Renal cortical epithelial cell (primary cell): ENCODE data around the gene C10orf90. TPM values are rescaled to one million over a fixed set of nuclear protein-coding genes. Genes with fewer than 3 reads are reported as not detected.

Source experiments
- DNase-seq: peaks from one replicate; pipeline ENCODE4 v3.0.0-alpha.2; 2011; ENCODE audit warnings: low read depth
- total RNA-seq: library from RNA; depleted of rRNA; stranded (reverse); fragments of >200 nt; gene quantifications from 2 replicates; pipeline ENCODE4 v1.2.3, GENCODE V29; 2014

C10orf90 gene
- total RNA-seq, 1 donor from 2014 or later, result not detected

DNA sequence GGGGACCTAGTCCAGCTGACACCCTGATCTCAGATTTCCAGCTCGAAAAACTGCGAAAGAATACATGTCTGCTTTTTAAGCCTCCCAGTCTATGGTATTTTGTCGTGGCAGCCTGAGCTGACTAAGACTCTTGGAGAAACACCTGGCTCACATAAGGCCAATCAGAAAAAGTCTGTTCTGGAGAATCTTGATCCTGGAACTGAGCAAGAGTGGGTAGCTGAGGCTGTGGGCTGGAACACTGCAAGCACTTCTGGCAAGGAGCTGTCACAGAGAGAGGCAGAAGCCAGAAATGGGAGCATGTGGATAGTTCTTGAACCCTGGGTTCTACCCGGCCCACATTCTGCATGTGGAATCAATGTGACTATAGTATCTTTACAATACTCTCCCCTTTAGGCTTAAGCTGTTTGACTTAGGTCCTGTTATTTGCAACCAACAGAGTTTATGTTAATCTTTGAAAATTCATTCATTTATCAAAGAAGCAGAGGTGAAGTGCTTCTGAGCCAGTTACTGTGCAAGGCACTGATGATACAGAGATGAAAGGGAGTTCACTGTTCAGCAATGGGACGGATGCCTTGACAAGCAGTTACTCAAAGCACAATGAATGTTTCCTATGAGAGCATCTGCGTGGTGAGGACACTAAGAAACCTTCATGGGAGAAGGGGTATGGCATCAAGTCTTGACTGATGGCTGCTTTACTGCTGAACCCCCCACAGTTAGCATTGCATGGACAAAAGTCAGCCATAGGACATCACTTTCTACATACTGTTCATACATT is 4.4 kb upstream of the C10orf90 start:
- DNase-seq, result no peak

DNA sequence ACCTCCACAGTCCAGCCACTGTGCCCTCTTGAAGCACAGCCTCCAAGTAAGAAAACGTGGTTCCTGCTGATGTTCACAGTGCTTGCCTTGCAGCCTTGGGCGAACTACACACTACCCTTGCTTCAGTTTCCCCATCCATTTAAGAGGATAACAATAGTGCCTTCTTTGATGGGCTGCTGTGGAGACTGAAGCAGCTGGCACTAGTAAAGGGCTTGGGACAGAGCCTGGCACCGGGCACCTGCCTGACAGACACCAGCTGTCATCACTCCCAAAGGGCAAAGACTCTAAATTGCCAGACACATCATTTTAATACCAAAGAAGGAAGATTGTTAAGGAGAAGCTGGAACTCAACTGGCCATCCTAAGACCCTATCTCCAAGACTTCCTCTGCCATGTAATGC is 3.1 kb upstream of the C10orf90 start:
- DNase-seq, result no peak

- DNase-seq, result no peak
Measured at GRCh38 chr10:126671402-126671975, 996 bp upstream of the C10orf90 start.

DNA sequence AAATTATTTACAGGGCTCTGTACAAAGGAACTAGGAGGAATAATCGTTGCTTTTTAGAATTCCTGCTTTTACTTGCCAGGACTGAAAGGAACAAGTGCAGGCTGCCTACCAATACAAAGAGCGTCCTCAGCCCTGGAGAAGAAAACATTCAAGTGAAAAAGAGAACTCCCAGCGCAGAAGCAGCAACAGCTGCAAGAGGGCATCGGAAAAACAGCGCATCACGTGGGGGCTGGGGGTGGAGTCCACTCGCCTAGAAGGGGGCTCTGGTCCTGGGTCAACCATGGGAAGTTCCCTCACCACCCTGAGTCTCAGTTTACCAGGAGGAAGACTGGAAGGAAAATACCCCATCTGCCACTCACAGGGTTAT is 385 bp upstream of the C10orf90 start:
- DNase-seq, result no peak

DNA sequence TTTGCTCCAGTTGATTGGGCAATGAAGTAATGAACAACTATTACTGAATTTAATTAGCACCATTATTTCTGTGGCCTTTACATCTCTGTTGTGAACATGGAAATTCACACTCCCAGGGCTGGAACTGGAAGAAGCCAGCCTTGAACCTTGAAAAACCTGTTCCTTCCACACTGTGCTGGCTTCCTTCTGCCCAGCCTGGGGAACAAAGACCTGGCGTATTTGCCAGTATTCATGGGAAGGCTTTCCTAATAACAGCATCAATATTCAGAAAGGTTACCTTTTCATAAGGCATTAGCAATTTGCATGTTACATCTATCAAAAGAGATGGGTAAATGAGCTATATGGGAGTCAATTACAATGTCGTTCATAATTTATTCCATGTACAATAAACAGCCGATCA is 1.3 kb downstream of the C10orf90 start:
- DNase-seq, result no peak

- no peak for DNase-seq
Measured at GRCh38 chr10:126668505-126668904, 2.0 kb downstream of the C10orf90 start.

- DNase-seq, result no peak
Measured at GRCh38 chr10:126667568-126667967, 2.9 kb downstream of the C10orf90 start.

DNA sequence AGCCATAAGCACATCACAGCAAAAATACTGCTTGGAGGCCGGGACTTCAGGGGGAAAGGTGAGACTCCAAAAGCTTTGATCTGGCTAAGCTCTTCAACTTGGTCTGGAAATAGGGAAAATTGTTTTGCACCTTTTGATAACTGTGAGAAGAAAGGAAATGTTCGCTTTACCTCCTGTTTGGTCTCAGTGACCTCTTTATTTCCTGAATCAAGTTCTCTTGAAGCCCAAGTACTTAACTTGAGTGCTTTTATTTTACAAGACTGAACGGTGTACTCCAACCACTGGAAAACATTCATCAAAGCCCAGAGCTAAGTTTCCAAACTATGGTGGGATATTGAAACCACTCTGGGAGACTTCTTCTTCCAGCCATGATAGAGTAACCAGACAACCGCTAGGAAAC is 5.3 kb downstream of the C10orf90 start:
- no peak for DNase-seq

- no peak for DNase-seq
Measured at GRCh38 chr10:126663880-126664279, 6.6 kb downstream of the C10orf90 start.

DNA sequence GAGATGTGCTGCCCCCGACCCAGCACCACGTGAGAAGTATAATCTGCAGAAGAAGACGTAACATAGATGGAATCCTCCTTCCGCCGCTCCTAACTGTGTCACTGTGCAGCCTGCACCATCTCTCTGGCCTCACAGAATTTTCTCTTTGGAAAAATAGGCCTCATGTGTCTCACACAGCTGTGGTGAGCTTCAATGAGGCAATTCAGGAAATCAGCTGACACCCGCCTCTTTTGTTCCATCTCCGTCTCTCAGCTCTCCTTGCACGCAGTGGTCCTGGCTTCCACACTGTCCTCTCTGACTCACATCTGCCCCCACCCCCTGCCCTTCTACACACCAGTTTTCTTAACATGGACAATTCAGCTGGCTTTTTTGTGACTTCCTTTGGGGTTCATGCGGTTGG is 7.2 kb downstream of the C10orf90 start:
- no peak for DNase-seq

DNA sequence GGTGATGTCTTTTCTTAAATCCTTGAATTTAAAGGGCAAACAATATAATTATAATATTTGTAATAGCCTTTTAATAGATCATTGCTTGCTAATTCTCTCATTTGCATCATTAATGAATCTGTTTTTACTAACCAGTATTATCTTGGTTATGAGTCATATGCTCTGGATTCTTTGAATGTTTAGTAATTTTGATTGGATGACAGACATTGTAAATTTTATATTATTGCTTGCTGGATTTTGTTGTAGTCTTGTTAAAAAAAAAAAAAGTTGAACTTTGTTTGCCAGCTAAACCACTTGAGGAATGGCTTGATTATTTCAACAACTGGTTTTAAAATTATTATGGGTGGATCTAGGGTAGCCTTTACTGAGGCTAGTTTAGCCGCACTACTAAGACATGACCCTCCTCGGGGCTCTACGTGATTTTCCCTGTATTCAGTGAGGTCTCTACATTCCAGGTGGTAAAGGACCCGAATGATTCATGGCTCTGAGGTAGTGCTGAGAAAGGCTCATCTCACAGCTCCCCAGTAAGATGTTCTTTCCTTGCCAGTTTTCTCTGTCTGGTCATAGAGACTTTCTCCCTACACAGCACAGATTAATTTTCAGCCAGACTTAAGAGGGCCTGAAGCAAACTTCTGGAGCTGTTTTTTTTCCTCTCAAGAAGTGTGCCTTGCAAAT is 8.5 kb downstream of the C10orf90 start:
- no peak for DNase-seq

DNA sequence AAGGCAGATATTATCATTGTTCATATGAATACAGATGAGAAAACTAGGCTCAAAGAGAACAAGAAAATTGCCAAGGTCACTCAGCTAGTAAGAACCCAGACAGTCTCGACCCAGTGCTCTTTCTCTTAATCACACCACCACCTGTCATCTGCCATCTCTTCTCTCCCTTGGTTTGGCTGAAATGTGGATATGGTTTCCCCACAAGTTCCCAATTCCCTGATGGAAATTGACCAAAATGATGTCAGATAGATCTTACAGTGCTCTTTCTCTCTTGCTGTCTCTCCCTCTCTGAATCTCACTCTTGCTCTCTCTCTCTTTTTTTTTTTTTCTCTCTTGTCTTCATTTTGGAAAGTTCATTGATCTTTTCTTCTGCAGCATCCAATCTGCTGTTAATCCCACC is 9.1 kb downstream of the C10orf90 start:
- no peak for DNase-seq

GRCh38 chr10:126659750-126660149 is 10.7 kb downstream of the C10orf90 start:
- no peak for DNase-seq

GRCh38 chr10:126658928-126659327 is 11.6 kb downstream of the C10orf90 start:
- no peak for DNase-seq

GRCh38 chr10:126654579-126654978 is 15.9 kb downstream of the C10orf90 start:
- no peak for DNase-seq

- DNase-seq, result no peak
Measured at GRCh38 chr10:126651467-126651866, 19.0 kb downstream of the C10orf90 start.

DNA sequence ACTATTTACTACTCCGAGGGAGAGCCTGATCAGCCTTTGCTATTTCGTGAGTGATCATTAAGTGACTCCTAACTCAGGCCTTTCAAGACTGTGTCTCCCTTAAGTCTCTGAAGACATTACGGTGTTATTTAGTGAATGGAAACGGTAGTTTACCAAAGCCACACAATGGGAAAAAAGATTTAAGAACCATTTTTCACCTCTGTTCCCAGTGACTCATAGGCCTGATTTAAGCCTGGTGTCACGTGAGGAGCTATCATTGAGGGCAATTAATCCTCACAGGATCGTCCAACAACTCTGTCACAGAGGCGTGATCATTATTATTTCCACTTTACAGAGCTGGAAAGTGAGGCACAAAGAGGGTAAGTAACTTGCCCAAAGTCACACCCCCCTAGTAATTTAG is 20.3 kb downstream of the C10orf90 start:
- DNase-seq, result no peak

GRCh38 chr10:126647116-126647515 is 23.4 kb downstream of the C10orf90 start:
- DNase-seq, result no peak

- DNase-seq, result no peak
Measured at GRCh38 chr10:126646110-126646509, 24.4 kb downstream of the C10orf90 start.

DNA sequence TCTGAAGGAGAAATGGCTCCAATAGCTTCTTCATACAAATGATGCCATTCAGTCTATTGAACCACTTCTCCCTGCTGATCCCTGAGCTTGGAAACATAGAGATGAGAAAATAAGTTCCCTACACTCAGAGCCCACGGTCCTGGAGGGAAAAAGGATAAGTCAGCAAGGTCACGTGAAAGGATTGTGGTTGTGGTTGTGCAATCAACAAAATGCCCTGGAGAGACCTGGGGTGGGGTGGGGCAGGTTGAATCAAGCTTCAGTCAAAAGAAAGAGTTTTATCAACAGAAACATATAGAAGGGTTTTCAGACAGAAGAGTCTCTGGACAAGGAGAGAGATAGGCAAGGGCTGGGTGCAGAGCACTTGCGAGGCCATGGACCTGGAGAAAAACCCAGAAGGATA is 30.1 kb downstream of the C10orf90 start:
- peak; percentile 6 for DNase-seq

DNA sequence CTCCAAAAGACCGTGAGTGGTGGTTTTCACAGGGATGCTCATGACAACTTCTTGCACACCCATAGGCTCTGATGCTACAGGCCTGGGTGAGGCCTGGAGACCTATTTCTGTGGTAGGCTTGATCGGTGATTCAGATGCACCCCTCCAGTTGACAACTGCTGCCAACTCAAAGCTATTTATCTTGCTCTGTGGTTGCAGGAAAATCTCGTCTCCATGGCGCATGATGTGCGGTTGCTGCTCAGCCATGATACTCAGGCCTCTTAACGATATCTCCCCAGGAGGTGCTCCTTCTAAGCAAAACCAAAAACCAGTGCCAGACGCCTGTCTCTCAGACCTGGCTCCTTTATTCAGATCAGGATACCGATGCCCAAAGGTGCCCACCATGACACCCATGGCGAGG is 31.4 kb downstream of the C10orf90 start:
- no peak for DNase-seq

DNA sequence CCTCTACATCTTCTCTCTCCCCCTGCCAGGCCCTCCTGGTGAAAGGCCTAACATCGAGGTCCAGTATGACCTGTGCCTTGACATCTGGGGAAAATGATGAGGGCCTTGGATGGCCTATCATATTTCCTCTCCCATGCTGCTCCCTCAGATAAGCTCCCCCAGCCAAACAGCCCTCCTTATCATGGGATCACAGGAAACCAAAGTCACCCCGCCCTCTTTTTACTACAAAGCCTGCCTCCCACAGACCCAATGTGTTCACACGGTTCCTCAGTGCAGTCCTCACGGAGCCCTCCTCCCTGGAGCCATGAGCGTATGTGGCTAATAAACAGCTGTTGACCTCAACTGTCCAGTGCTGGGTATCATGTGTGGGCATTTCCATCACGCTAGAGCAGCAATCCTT is 32.0 kb downstream of the C10orf90 start:
- DNase-seq, result no peak

DNA sequence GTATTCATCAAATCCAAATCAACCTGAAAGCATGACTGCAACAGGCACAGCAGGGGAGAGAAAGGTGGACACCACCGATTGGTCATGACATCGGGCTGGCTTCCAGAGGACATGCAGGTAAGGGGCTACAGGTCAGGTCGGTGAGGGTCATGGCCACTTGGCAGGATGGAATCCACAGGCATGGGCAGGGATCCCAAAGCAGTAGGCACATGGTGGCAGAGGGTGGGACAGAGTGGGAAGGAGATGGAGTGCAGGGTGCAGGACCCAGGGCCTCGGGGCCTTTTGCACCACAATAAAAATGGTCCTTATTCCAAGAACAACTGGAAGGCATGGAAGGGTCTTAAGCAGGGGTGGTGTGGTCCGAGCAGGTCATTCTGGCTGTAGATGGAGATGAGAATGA is 33.0 kb downstream of the C10orf90 start:
- DNase-seq, result no peak
